OCI-LY7 (cell line): Measurements from ENCODE around the gene UCK1. TPM values are rescaled to one million over a fixed set of nuclear protein-coding genes. Genes with fewer than 3 reads are reported as not detected.

Source experiments
- BruUV-seq: library from RNA; stranded (reverse); fragments of 400-500 nt; replicated peaks from 2 replicates; lab custom pipeline; 2021; lab: Mats Ljungman, UMichigan
- CTCF ChIA-PET: fragments of 300-600 bp; sonication (Branson Sonifier 250); formaldehyde crosslinking; loops from one replicate; lab custom pipeline; 2022; ENCODE audit warnings: antibody characterized with exemption; ENCODE audit not compliant: unreplicated experiment; lab: Charles Lee
- POLR2A ChIA-PET: fragments of 300-600 bp; sonication (Branson Sonifier 250); formaldehyde crosslinking; loops from one replicate; lab custom pipeline; 2022; ENCODE audit warnings: antibody characterized with exemption; lab: Charles Lee
- DNase-seq: peaks from one replicate; pipeline ENCODE4 v3.0.0-alpha.2; 2015; ENCODE audit warnings: low spot score
- H2AFZ ChIP-seq: fragments of 200-600 bp; sonication (generic), shearing (Covaris generic); 2 replicates; pipeline ENCODE4 v1.6.1; 2014; ENCODE audit warnings: mild to moderate bottlenecking, antibody characterized with exemption, low read length, moderate library complexity
- H3K27ac ChIP-seq: fragments of 200-600 bp; sonication (generic); 2 replicates; pipeline ENCODE4 v1.5.1; 2014; ENCODE audit warnings: mixed run types, low read depth, mild to moderate bottlenecking, moderate library complexity, low read length, inconsistent platforms; ENCODE audit not compliant: poor library complexity, severe bottlenecking
- H3K36me3 ChIP-seq: fragments of 200-600 bp; sonication (generic); 2 replicates; pipeline ENCODE4 v1.6.1; 2014; ENCODE audit warnings: mild to moderate bottlenecking, antibody characterized with exemption, low read length, moderate library complexity, mixed read lengths; ENCODE audit not compliant: insufficient read depth
- H3K4me1 ChIP-seq: fragments of 200-600 bp; sonication (generic); 2 replicates; pipeline ENCODE4 v1.5.1; 2014; ENCODE audit warnings: mild to moderate bottlenecking, low read length; ENCODE audit not compliant: insufficient read depth, poor library complexity, severe bottlenecking
- H3K4me2 ChIP-seq: fragments of 200-600 bp; sonication (generic); 2 replicates; pipeline ENCODE4 v1.6.1; 2014; ENCODE audit warnings: mild to moderate bottlenecking, low read length
- H3K4me3 ChIP-seq: fragments of 200-600 bp; sonication (generic); 2 replicates; pipeline ENCODE4 v1.5.1; 2014; ENCODE audit warnings: mild to moderate bottlenecking, low read depth, low read length; ENCODE audit not compliant: poor library complexity, severe bottlenecking
- H3K79me2 ChIP-seq: fragments of 200-600 bp; sonication (generic); 2 replicates; pipeline ENCODE4 v1.6.1; 2016; ENCODE audit warnings: low read depth, mild to moderate bottlenecking, low read length, moderate library complexity, mixed read lengths; ENCODE audit not compliant: insufficient read depth
- H3K9me2 ChIP-seq: fragments of 200-600 bp; sonication (generic); 2 replicates; pipeline ENCODE4 v1.6.1; 2016; ENCODE audit warnings: mild to moderate bottlenecking, low read length, mixed read lengths; ENCODE audit not compliant: insufficient read depth
- H3K9me3 ChIP-seq: fragments of 200-600 bp; sonication (generic); 2 replicates; pipeline ENCODE4 v1.6.1; 2014; ENCODE audit warnings: mild to moderate bottlenecking, mixed run types, low read length, mixed read lengths
- H4K20me1 ChIP-seq: fragments of 200-600 bp; sonication (generic); 2 replicates; pipeline ENCODE4 v1.6.1; 2014; ENCODE audit warnings: mild to moderate bottlenecking, antibody characterized with exemption, low read length, moderate library complexity, mixed read lengths; ENCODE audit not compliant: insufficient read depth
- CTCF ChIP-seq: fragments of 200-600 bp; sonication (generic); conservative IDR thresholded peaks from 2 replicates; pipeline ENCODE4 v1.5.1; 2014; ENCODE audit warnings: mild to moderate bottlenecking, antibody characterized with exemption, low read length, moderate library complexity, mixed read lengths
- EZH2phosphoT487 ChIP-seq: fragments of 200-600 bp; sonication (generic); IDR thresholded peaks from 2 replicates; pipeline ENCODE4 v1.6.1; 2018; ENCODE audit warnings: low read depth, borderline replicate concordance, mild to moderate bottlenecking, mixed run types, antibody characterized with exemption, low read length, moderate library complexity, mixed read lengths
- intact Hi-C: fragments of 100-400 bp; cut with micrococcal nuclease; formaldehyde crosslinking; loops from one replicate; pipeline ENCODE4 v1.10.0; 2022; ENCODE audit not compliant: unreplicated experiment
- total RNA-seq, 2 experiments: library from RNA; depleted of rRNA in 1 of 2; stranded (reverse); fragments of >200 nt in 1 of 2; shearing (Covaris generic) in 1 of 2; gene quantifications; 2 replicates each; pipeline ENCODE4 v1.2.3, GENCODE V29; 2014 to 2022

The UCK1 gene
- total RNA-seq, 2 experiments from 2014 or later, result 25.9 to 29.0 TPM

- Histone ChIP-seq H4K20me1 (no peaks in the 10 kb centered on the region), H3K27ac (no peak overlapping the region), H3K4me3 (no peak overlapping the region), H3K4me2 (no peak overlapping the region), H3K36me3 (peaks cover 37% of the 10 kb centered on the region), H3K4me1 (no peaks in the 10 kb centered on the region), H3K9me2 (no peaks in the 10 kb centered on the region), H3K79me2 (no peaks in the 10 kb centered on the region), H3K9me3 (peaks cover 3% of the 10 kb centered on the region; the same call in 1 of the 2 replicates), H2AFZ (no peak overlapping the region)
- BruUV-seq, result no TSS peak
- TF ChIP-seq EZH2phosphoT487, result no peak
- no peak for TF ChIP-seq CTCF
- CTCF ChIA-PET, result interaction anchor here (0.5 kb wide), 1 partner anchor 58 kb away, joined by 3 read pairs; no protein-coding TSS in a partner anchor
- POLR2A ChIA-PET, result no interaction called here
- DNase-seq, result no peak
- intact Hi-C loops, result no loop called here
These were observed 34.3 kb upstream of the UCK1 start for GRCh38 chr9:131565369-131565768.

- H2AFZ ChIP-seq, result no peak overlapping the region
- no peak overlapping the region for H3K4me2 ChIP-seq
- peaks cover 9% of the 10 kb centered on the region for H3K36me3 ChIP-seq
- no peak overlapping the region for H3K27ac ChIP-seq
- intact Hi-C loops, result no loop called here
- no peak overlapping the region for H3K4me3 ChIP-seq
- no peaks in the 10 kb centered on the region for H4K20me1 ChIP-seq
- ChIA-PET CTCF (interaction anchor here (0.6 kb wide), 1 partner anchor 58 kb away, joined by 5 read pairs; no protein-coding TSS in a partner anchor), POLR2A (interaction anchor here (0.6 to 0.7 kb wide), 2 partner anchors 11 to 953 kb away, joined by 4 to 8 read pairs; no protein-coding TSS in a partner anchor)
- H3K4me1 ChIP-seq, result no peaks in the 10 kb centered on the region
- no peaks in the 10 kb centered on the region for H3K9me2 ChIP-seq
- no peaks in the 10 kb centered on the region for H3K79me2 ChIP-seq
- no TSS peak for BruUV-seq
- TF ChIP-seq CTCF (no peak), EZH2phosphoT487 (no peak)
- DNase-seq, result no peak
- peaks cover 10% of the 10 kb centered on the region; the same call in 1 of the 2 replicates for H3K9me3 ChIP-seq
These were observed 31.2 kb upstream of the UCK1 start for GRCh38 chr9:131562032-131562959.
